Keratinocyte (primary cell): ENCODE measurements around the gene FREM1. TPM values are rescaled to one million over a fixed set of nuclear protein-coding genes. Genes with fewer than 3 reads are reported as not detected.

Experiments
- DNase-seq: peaks from one replicate; pipeline ENCODE4 v3.0.0-alpha.2; 2011; ENCODE audit warnings: low read depth, missing footprints, low spot score
- FAIRE-seq: peaks from 2 replicates; lab custom pipeline; 2011; peaks lifted over from hg19 to GRCh38; lab: Jason Lieb, UNC
- H2AFZ ChIP-seq: 2 replicates; pipeline ENCODE4 v1.6.0; 2012; ENCODE audit warnings: low read length, control low read depth, inconsistent platforms; ENCODE audit not compliant: control insufficient read depth
- H3K27ac ChIP-seq: 2 replicates; pipeline ENCODE4 v1.5.1; 2011; ENCODE audit warnings: low read length; ENCODE audit not compliant: control insufficient read depth, insufficient read depth
- H3K27me3 ChIP-seq: 3 replicates; pipeline ENCODE4 v1.6.0; 2011; ENCODE audit warnings: low read length; ENCODE audit not compliant: control insufficient read depth, insufficient read depth; ENCODE audit errors: extremely low read depth
- H3K36me3 ChIP-seq, 2 experiments: 2 replicates in 1 of 2; 3 replicates in 1 of 2; pipeline ENCODE4 v1.5.1; 2011; ENCODE audit warnings: low read length in 2 of 2, mild to moderate bottlenecking in 1 of 2; ENCODE audit not compliant: control insufficient read depth in 2 of 2, insufficient read depth in 2 of 2; ENCODE audit errors: extremely low read depth in 1 of 2
- H3K4me1 ChIP-seq: 3 replicates; pipeline ENCODE4 v1.5.1; 2011; ENCODE audit warnings: low read length; ENCODE audit not compliant: control insufficient read depth, insufficient read depth; ENCODE audit errors: extremely low read depth
- H3K4me2 ChIP-seq: 3 replicates; pipeline ENCODE4 v1.6.0; 2011; ENCODE audit warnings: low read depth, low read length; ENCODE audit not compliant: control insufficient read depth, insufficient read depth; ENCODE audit errors: extremely low read depth
- H3K4me3 ChIP-seq, 3 experiments: fragments of 200-600 bp in 1 of 3; sonication (generic) in 1 of 3; 2 replicates in 2 of 3; 3 replicates in 1 of 3; pipeline ENCODE4 v1.5.1; 2011 to 2016; ENCODE audit warnings: low read length in 3 of 3, mild to moderate bottlenecking in 3 of 3, control low read depth in 2 of 3, inconsistent platforms in 1 of 3, low read depth in 1 of 3, mixed read lengths in 1 of 3, mixed run types in 1 of 3, moderate library complexity in 1 of 3; ENCODE audit not compliant: control insufficient read depth in 2 of 3, insufficient read depth in 2 of 3; ENCODE audit errors: extremely low read depth in 1 of 3
- H3K79me2 ChIP-seq: 2 replicates; pipeline ENCODE4 v1.6.0; 2012; ENCODE audit warnings: low read length; ENCODE audit not compliant: control insufficient read depth, insufficient read depth
- H3K9ac ChIP-seq: 3 replicates; pipeline ENCODE4 v1.6.0; 2011; ENCODE audit warnings: low read length; ENCODE audit not compliant: control insufficient read depth, insufficient read depth; ENCODE audit errors: extremely low read depth
- H3K9me1 ChIP-seq: 3 replicates; pipeline ENCODE4 v1.6.0; 2011; ENCODE audit warnings: low read length; ENCODE audit not compliant: control insufficient read depth, insufficient read depth; ENCODE audit errors: extremely low read depth
- H3K9me3 ChIP-seq: 2 replicates; pipeline ENCODE4 v1.5.1; 2012; ENCODE audit warnings: low read depth, low read length; ENCODE audit not compliant: control insufficient read depth
- H4K20me1 ChIP-seq: 3 replicates; pipeline ENCODE4 v1.6.0; 2011; ENCODE audit warnings: low read length; ENCODE audit not compliant: control insufficient read depth, insufficient read depth; ENCODE audit errors: extremely low read depth
- CTCF ChIP-seq, 3 experiments: IDR thresholded peaks in 1 of 3; conservative IDR thresholded peaks in 1 of 3; optimal IDR thresholded peaks in 1 of 3; 2 replicates in 2 of 3; 3 replicates in 1 of 3; pipeline versions ENCODE3 to v1.5.1; 2011; ENCODE audit warnings: low read length in 3 of 3, mild to moderate bottlenecking in 3 of 3, moderate library complexity in 2 of 3, control low read depth in 1 of 3, inconsistent platforms in 1 of 3; ENCODE audit not compliant: insufficient read depth in 2 of 3; ENCODE audit errors: extremely low read depth in 1 of 3
- EZH2 ChIP-seq: IDR thresholded peaks from one replicate; pipeline ENCODE4 v1.6.1; 2012; ENCODE audit warnings: inconsistent platforms, mild to moderate bottlenecking, low read length, moderate library complexity
- dilution Hi-C: fragments of 300-500 bp; cut with MboI; formaldehyde crosslinking; loops from one replicate; pipeline ENCODE4 v1.7.0; 2020; ENCODE audit warnings: low sequenced_read_pairs; ENCODE audit not compliant: extremely low pct_ligation_motif_present
- polyA plus RNA-seq, 5 experiments: library from polyadenylated mRNA; depleted of rRNA in 3 of 5; stranded (reverse) in 3 of 5; stranded (forward) in 1 of 5; unstranded in 1 of 5; fragments of >200 nt; gene quantifications; 1 replicate in 1 of 5; 2 replicates in 3 of 5; 3 replicates in 1 of 5; pipeline versions ENCODE4 v1.2.1 to v1.2.3, GENCODE V29; 2011 to 2012; ENCODE audit warnings: missing spikeins in 2 of 5, low read depth in 1 of 5, low replicate concordance in 1 of 5

FREM1 gene
- polyA plus RNA-seq, 1 donor (not counting 4 experiments of a cell fraction or from before 2014, with no cell fraction given) = under 0.01 TPM

GRCh38 chr9:14911046-14911445 is 818 bp upstream of the FREM1 start:
- Histone ChIP-seq H2AFZ (no peak overlapping the region), H3K4me3 (no peak overlapping the region), H4K20me1 (no peaks in the 10 kb centered on the region), H3K4me2 (no peak overlapping the region), H3K79me2 (no peaks in the 10 kb centered on the region), H3K4me1 (no peaks in the 10 kb centered on the region), H3K9me3 (no peaks in the 10 kb centered on the region), H3K36me3 (no peaks in the 10 kb centered on the region), H3K9me1 (no peaks in the 10 kb centered on the region), H3K27me3 (no peaks in the 10 kb centered on the region), H3K9ac (no peak overlapping the region), H3K27ac (no peak overlapping the region)
- dilution Hi-C loops = no loop called here
- DNase-seq (no peak), FAIRE-seq (no peak)
- no peak for TF ChIP-seq EZH2
- no peak for TF ChIP-seq CTCF (optimal IDR thresholded peaks at IDR 0.05 in 1 of 3, IDR thresholded peaks at IDR 0.05 in 1 of 3, conservative IDR thresholded peaks at IDR 0.05 in 1 of 3; ENCODE audit: extremely low read depth in 1 of 3, insufficient read depth in 2 of 3, low read length in 3 of 3)

- Histone ChIP-seq H3K9ac (no peak overlapping the region), H3K4me2 (no peak overlapping the region), H3K27ac (no peak overlapping the region), H3K79me2 (no peaks in the 10 kb centered on the region), H2AFZ (no peak overlapping the region), H3K4me1 (no peaks in the 10 kb centered on the region), H3K27me3 (no peaks in the 10 kb centered on the region), H3K9me1 (no peaks in the 10 kb centered on the region), H3K36me3 (no peaks in the 10 kb centered on the region), H3K4me3 (no peak overlapping the region), H3K9me3 (no peaks in the 10 kb centered on the region), H4K20me1 (no peaks in the 10 kb centered on the region)
- FAIRE-seq (no peak), DNase-seq (no peak)
- dilution Hi-C loops = no loop called here
- TF ChIP-seq CTCF (optimal IDR thresholded peaks at IDR 0.05 in 1 of 3, IDR thresholded peaks at IDR 0.05 in 1 of 3, conservative IDR thresholded peaks at IDR 0.05 in 1 of 3; ENCODE audit: extremely low read depth in 1 of 3, insufficient read depth in 2 of 3, low read length in 3 of 3) (no peak), EZH2 (no peak)
Measured at GRCh38 chr9:14909601-14909960, 647 bp downstream of the FREM1 start.
